GM21825 (cell line): Measurements from ENCODE around the gene NACC2.

Experiments used
- ATAC-seq: cut with Tn5 transposase; IDR thresholded peaks from one replicate; pipeline ENCODE4 v1.9.1; 2021; ENCODE audit warnings: mild to moderate bottlenecking, moderate library complexity; ENCODE audit not compliant: unreplicated experiment

Gene NACC2

GRCh38 chr9:136093995-136094881 is 851 bp downstream of the NACC2 start:
- ATAC-seq: no peak

- no peak for ATAC-seq
Measured at GRCh38 chr9:136093346-136093986, 1.6 kb downstream of the NACC2 start.

GRCh38 chr9:136092741-136093140 is 2.3 kb downstream of the NACC2 start:
- ATAC-seq: no peak

GRCh38 chr9:136092353-136092650 is 2.8 kb downstream of the NACC2 start:
- no peak for ATAC-seq

GRCh38 chr9:136091582-136092352 is 3.3 kb downstream of the NACC2 start:
- no peak for ATAC-seq

- ATAC-seq: no peak
Measured at GRCh38 chr9:136090768-136091581, 4.1 kb downstream of the NACC2 start.

- ATAC-seq: no peak
Measured at GRCh38 chr9:136090056-136090735, 4.9 kb downstream of the NACC2 start.

GRCh38 chr9:136089697-136090045 is 5.4 kb downstream of the NACC2 start:
- ATAC-seq: no peak

GRCh38 chr9:136088939-136089696 is 6.0 kb downstream of the NACC2 start:
- ATAC-seq: no peak

- no peak for ATAC-seq
Measured at GRCh38 chr9:136088481-136088938, 6.6 kb downstream of the NACC2 start.

GRCh38 chr9:136087741-136088480 is 7.2 kb downstream of the NACC2 start:
- ATAC-seq: no peak

GRCh38 chr9:136086951-136087740 is 7.9 kb downstream of the NACC2 start:
- no peak for ATAC-seq

GRCh38 chr9:136086213-136086881 is 8.7 kb downstream of the NACC2 start:
- no peak for ATAC-seq

- ATAC-seq: no peak
Measured at GRCh38 chr9:136085815-136086212, 9.3 kb downstream of the NACC2 start.

- ATAC-seq: no peak
Measured at GRCh38 chr9:136084063-136084944, 10.8 kb downstream of the NACC2 start.

- no peak for ATAC-seq
Measured at GRCh38 chr9:136083558-136084062, 11.5 kb downstream of the NACC2 start.
